ENCODE results near the gene HPS3.
"Not testable (repeated sequence)": the region's sequence is repeated elsewhere in the genome, so short reads cannot be mapped to it uniquely, and the experiment has no call there.

HPS3 gene

GRCh38 chr3:149129326-149130205, at the start of gene HPS3:
HPS3 (plus strand) TSS chr3:149129638; CDS start chr3:149129724, 86 bp downstream.
- peak; percentile 50 to 96 (median 80) for DNase-seq

- DNase-seq: no peak
Observed at GRCh38 chr3:149080011-149080698, 49.3 kb upstream of the HPS3 start.

- no peak for DNase-seq
Observed at GRCh38 chr3:149080699-149081091, 48.7 kb upstream of the HPS3 start.

DNA sequence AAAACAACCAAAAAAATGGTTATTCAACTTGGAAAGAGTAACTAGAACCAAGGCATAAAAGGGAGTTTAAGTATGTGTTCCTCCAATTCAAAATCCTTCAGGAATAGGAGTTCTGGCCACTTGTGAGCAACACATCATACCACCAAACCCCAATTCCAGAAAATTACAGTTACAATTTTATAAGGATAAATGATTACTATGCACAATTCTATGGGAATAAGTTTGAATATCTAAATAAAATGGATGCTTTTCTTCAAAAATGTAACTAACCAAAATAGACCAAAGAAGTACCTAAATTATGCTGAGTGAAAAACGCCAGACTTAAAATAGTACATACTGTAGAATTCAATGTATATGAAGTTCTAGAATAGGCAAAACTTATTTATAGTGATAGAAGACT, 47.7 kb upstream of the HPS3 start:
- DNase-seq: no peak

DNA sequence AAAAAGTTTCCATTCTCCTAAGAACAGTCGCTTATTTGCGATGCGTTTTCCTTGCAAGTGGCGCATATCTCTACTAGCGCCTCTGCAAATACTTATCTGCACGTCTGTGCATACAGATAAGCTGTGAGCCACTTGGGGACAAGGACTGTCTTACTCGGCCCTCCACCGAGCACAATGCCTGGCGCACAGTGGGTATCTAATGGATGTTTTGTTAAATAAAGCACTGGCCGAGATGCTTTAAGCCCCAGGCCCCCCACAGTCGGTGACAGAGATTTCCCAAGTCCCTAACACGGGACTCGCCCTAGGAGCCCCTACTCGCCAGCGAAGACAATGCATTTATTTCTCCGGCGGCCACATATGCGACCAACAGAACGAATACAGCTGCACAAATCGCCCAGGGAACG, 43.6 kb upstream of the HPS3 start:
- peak in 15 of 56 donors; percentile 30 to 77 (median 48) for DNase-seq

GRCh38 chr3:149086232-149086988, 43.0 kb upstream of the HPS3 start, which contains the start of gene HLTF:
HLTF (minus strand) TSS chr3:149086533; CDS start chr3:149086336, 197 bp downstream.
- DNase-seq: peak; percentile 49 to 96 (median 90)

GRCh38 chr3:149087208-149087607, 42.2 kb upstream of the HPS3 start:
- DNase-seq: peak in 1 of 56 donors; percentile 3

DNA sequence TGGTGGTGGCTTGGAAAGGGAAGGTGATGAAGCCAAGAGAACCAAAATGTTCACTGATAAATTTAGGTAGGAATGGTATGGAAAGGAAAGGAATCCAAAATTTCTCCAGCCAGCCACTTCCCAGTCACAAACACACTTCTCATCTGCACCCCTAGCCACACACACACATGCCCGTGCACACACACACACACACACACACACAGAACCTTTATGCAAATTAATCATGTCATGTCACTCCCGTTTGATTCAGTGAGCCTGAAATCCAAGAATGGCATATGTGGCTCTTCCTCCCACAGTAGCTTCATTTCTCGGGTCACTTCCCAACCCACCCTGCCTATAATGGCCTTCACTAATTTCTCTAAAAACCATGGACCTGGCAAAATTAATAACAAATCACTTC, 40.0 kb upstream of the HPS3 start:
- no peak for DNase-seq

GRCh38 chr3:149090461-149090860, 39.0 kb upstream of the HPS3 start:
- no peak for DNase-seq

DNA sequence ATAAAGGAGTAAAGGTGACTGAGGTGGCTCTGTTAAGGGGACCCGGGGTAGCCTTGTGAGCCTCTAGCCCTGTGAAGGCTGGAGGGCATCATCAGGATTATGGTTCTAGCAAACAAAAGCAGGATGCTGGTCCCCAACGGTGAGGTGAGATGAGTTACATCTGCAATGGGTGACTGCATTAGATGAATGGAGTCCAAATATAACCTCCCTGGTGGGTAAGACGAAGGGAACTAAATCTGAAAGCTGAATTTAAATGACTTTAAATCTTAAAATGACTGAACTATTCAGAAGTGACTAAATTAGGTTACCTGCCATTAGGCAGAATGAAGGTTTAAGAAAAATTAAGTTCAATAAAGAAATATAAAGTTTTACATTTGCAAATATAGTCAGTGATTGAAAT, 38.5 kb upstream of the HPS3 start:
- no peak for DNase-seq

GRCh38 chr3:149091983-149092382, 37.5 kb upstream of the HPS3 start:
- DNase-seq: no peak

- DNase-seq: no peak
Observed at GRCh38 chr3:149095487-149095886, 34.0 kb upstream of the HPS3 start.

DNA sequence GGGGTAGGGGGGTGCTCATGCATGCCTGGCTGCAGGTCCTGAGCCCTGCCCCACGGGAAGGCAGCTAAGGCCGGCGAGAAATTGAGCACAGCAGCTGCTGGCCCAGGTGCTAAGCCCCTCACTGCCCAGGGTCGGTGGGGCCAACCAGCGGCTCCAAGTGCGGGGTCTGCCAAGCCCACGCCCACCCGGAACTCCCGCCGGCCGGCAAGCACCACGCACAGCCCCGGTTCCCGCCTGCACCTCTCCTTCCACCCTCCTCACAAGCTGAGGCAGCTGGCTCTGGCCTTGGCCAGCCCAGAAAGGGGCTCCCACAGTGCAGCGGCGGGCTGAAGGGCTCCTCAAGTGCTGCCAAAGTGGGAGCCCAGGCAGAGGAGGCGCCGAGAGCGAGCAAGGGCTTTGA, 31.5 kb upstream of the HPS3 start:
- not testable (repeated sequence) for DNase-seq

DNA sequence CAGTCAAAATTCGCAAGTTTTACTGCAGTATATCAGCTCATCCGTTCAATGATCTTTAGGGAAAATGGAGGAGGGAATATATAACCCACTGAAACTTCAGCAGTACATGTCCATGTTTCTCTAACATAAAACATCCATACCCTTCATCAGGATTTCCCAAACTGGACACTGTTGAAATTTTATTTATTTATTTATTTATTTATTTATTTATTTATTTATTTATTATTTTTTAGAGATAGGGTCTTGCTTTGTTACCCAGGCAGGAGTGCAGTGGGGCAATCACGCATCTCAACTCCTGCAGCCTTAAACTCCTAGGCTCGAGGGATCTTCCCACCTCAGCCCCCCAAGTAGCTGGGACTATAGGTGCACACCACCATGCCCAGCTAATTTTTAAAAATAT, 28.3 kb upstream of the HPS3 start:
- DNase-seq: no peak

DNA sequence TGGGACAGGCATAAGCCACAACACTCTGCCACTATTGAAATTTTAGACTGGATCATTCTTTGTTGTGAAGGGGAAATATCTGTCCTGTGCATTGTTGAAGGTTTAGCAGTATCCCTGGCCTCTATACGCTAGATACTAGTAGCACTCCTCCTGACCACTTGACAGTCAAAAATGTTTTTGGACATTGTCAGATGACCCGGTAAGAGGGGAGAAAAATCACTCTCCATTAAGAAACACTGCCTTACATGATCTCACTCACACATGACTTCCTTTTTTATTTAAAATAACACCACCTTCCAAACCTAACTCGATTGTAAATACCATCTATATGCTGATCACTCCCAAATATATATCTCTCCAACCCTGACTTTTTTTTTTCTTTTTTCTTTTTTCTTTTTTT, 27.8 kb upstream of the HPS3 start:
- no peak for DNase-seq

- no peak for DNase-seq
Observed at GRCh38 chr3:149104484-149104883, 25.0 kb upstream of the HPS3 start.

- DNase-seq: peak in 4 of 56 donors; percentile 9 to 15 (median 14)
Observed at GRCh38 chr3:149114458-149114857, 15.0 kb upstream of the HPS3 start.

- DNase-seq: no peak
Observed at GRCh38 chr3:149115114-149115513, 14.3 kb upstream of the HPS3 start.

DNA sequence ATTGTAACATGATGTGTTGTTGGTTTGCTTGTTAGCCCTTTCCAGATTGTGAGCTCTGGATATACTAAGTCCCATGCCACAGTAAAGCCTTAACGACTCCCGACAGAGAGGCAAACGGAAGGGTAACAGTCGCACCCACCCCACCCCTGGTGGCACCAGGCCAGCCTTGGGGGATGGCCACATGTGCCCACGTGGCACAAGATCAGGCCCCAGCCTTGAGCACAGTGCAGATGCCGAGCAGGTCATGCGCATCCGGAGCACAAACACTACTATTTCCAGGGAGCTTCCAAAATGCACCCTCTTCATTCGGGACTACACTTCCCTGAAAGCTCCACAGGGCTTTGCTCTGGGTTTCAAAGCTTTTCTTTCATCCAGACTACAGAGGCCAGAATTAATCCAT, 10.7 kb upstream of the HPS3 start:
- DNase-seq: no peak

- no peak for DNase-seq
Observed at GRCh38 chr3:149119466-149119865, 10.0 kb upstream of the HPS3 start.

DNA sequence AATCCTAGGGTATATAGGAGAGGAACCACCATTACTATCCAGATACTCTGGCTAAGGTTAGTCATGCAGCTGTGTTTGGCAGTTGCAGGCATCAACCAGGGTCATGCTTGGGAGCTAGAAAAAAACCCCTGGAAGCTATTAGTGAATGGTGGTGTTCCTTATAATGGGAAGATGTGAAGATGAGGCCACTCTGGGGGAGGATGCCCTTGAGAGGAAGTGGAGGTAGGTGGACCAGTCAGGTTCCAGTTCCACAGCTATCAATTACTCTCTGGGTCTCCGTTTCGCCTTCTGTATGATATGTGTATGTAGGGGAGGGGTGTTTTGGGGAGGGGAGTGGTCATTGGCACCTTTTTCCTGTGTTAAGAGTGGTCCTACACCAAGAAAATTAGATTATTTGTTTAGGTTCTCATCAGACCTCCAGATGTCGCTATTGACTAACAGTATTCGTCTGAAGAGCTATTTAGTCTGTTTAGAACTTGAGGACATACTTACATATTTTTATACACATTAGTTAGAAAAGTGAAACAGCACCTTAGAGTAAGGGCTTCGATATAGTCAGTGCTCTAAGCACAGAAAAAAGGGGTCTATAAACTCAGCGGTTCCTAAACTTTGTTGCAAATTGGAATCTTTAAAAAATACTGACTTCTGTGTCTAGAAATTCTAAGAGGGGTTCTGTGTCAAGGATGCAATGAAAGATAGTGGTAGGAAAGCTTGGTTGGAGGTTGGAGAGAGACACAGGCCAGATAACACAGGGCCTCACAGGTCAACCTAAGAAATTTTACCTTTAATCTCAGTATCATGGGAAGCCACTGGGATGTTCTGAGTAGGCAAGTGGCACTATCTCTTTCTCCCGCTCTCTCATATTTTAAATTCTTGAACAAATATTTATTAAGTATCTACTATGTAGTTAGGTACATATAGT, 9.1 kb upstream of the HPS3 start:
- DNase-seq: peak in 1 of 56 donors; percentile 47

Data from amygdala (tissue), 56 donors.